HG02840 (cell line): ENCODE data around the gene RNF14.

Experiments used
- ATAC-seq: cut with Tn5 transposase; IDR thresholded peaks from one replicate; pipeline ENCODE4 v1.9.1; 2021; ENCODE audit warnings: mild to moderate bottlenecking, moderate library complexity, moderate number of reproducible peaks; ENCODE audit not compliant: unreplicated experiment, low FRiP score

The RNF14 gene

GRCh38 chr5:141973871-141974595, 5.1 kb downstream of the RNF14 start:
- no peak for ATAC-seq

- no peak for ATAC-seq
Observed at GRCh38 chr5:141976176-141976575, 7.3 kb downstream of the RNF14 start.

GRCh38 chr5:141978389-141978788, 9.5 kb downstream of the RNF14 start:
- ATAC-seq = no peak

- no peak for ATAC-seq
Observed at GRCh38 chr5:141982626-141983025, 13.7 kb downstream of the RNF14 start.

- no peak for ATAC-seq
Observed at GRCh38 chr5:141986072-141986471, 17.2 kb downstream of the RNF14 start.

- no peak for ATAC-seq
Observed at GRCh38 chr5:141989720-141990119, 20.8 kb downstream of the RNF14 start.

GRCh38 chr5:141992349-141992963, 23.6 kb downstream of the RNF14 start:
- ATAC-seq = no peak

GRCh38 chr5:141994511-141995136, 25.7 kb downstream of the RNF14 start:
- no peak for ATAC-seq

GRCh38 chr5:141995656-141996055, 26.8 kb downstream of the RNF14 start:
- no peak for ATAC-seq

GRCh38 chr5:141997358-141997960, 28.6 kb downstream of the RNF14 start:
- no peak for ATAC-seq

GRCh38 chr5:142000173-142000572, 31.3 kb downstream of the RNF14 start:
- ATAC-seq = no peak

GRCh38 chr5:142000704-142001484, 32.0 kb downstream of the RNF14 start:
- no peak for ATAC-seq

GRCh38 chr5:142003266-142003800, 34.4 kb downstream of the RNF14 start:
- no peak for ATAC-seq

- ATAC-seq = no peak
Observed at GRCh38 chr5:142006363-142007236, 37.7 kb downstream of the RNF14 start.

GRCh38 chr5:142007237-142007544, 38.3 kb downstream of the RNF14 start:
- ATAC-seq = no peak

- no peak for ATAC-seq
Observed at GRCh38 chr5:142008813-142009212, 39.9 kb downstream of the RNF14 start.

- no peak for ATAC-seq
Observed at GRCh38 chr5:142009886-142010285, 41.0 kb downstream of the RNF14 start.

GRCh38 chr5:142011572-142012185, 42.8 kb downstream of the RNF14 start:
- ATAC-seq = no peak

- ATAC-seq = no peak
Observed at GRCh38 chr5:142012186-142012785, 43.4 kb downstream of the RNF14 start.
